OCI-LY1 (cell line): ENCODE data around the gene CLTB.

Source experiments
- CTCF ChIP-seq: fragments of 200-600 bp; sonication (generic), shearing (Covaris generic); IDR thresholded peaks from 2 replicates; pipeline ENCODE4 v1.5.1; 2017; ENCODE audit warnings: mild to moderate bottlenecking, antibody characterized with exemption, low read length, moderate library complexity, mixed read lengths
- EZH2 ChIP-seq: fragments of 200-600 bp; sonication (generic), shearing (Covaris generic); IDR thresholded peaks from 2 replicates; pipeline ENCODE4 v1.8.0; 2017; ENCODE audit warnings: borderline replicate concordance, mixed run types, mild to moderate bottlenecking, antibody characterized with exemption, low read length, moderate library complexity, mixed read lengths

GRCh38 chr5:176388444-176389134 is 27.8 kb downstream of the CLTB start, which contains the start of the genes HIGD2A and NOP16:
- TF ChIP-seq CTCF (no peak), EZH2 (no peak)
